Measurements from ENCODE around the gene FGFBP3.

DNA sequence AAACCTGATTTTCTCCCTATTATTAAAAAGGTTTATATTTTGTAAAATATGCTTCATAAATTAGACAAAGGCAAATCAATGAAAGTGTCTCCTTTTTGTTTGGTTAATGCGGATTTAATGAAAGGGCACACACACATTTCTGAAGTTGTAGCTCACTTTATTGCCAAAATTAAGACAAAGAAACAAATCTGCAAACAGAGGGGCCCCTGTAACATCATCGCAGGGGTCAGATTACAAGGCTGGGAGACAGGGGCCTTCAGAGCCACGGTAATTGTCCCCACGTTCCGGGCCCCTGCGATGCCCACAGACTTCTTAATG is 22.4 kb downstream of the FGFBP3 start:
- TF ChIP-seq POLR2A (IDR thresholded peaks at IDR 0.05; ENCODE audit: low read depth, low read length) (no peak), POLR2AphosphoS5 (IDR thresholded peaks at IDR 0.05; ENCODE audit: low read depth, low read length) (no peak), POU2F2 (IDR thresholded peaks at IDR 0.05; ENCODE audit: low read depth, low read length) (no peak)

Measured in GM12891 (cell line).